Measurements from ENCODE around the gene PPT2. TPM values are rescaled to one million over a fixed set of nuclear protein-coding genes. Genes with fewer than 3 reads are reported as not detected.
"Not testable (repeated sequence)": the region's sequence is repeated elsewhere in the genome, so short reads cannot be mapped to it uniquely, and the experiment has no call there.

The PPT2 gene
- total RNA-seq, 3 donors from 2014 or later, result 16.8 to 37.2 (median 34.4) TPM

DNA sequence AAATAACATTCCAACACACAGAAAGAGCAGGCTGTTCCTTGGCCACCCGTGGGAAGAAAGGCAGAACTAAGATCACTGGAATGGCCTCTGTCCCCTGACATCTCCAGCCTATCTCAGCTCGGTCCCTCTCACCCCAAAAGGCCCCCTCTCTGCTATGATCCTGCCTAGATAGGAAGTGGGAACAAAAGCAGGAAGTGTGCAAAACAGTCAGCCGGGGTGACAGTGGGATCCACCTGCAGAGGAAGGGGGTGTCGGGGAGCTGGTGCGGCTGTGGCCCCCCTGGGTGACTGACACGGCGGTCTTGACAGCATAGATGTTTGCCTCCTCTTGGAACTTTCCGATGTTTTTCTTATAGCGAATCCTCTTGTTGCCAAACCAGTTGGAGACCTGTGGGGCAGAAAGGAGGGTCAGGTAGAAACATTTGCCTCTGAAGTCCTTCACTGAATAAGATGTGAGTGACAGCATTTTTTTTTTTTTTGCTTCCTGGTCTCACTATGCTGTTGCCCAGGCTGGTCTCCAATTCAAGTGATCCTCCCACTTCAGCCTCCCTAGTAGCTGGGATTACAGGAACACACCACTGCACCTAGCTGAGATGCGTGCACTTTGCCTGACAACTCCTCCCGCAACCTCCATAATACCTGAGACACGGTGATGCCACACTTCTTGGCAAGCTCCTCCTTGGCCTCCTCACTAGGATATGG lies 33.2 kb downstream of the PPT2 start:
- H3K4me1 ChIP-seq (ENCODE audit: low read depth), result peaks cover 21% of the 10 kb centered on the region
- TF ChIP-seq, protein P1, sequence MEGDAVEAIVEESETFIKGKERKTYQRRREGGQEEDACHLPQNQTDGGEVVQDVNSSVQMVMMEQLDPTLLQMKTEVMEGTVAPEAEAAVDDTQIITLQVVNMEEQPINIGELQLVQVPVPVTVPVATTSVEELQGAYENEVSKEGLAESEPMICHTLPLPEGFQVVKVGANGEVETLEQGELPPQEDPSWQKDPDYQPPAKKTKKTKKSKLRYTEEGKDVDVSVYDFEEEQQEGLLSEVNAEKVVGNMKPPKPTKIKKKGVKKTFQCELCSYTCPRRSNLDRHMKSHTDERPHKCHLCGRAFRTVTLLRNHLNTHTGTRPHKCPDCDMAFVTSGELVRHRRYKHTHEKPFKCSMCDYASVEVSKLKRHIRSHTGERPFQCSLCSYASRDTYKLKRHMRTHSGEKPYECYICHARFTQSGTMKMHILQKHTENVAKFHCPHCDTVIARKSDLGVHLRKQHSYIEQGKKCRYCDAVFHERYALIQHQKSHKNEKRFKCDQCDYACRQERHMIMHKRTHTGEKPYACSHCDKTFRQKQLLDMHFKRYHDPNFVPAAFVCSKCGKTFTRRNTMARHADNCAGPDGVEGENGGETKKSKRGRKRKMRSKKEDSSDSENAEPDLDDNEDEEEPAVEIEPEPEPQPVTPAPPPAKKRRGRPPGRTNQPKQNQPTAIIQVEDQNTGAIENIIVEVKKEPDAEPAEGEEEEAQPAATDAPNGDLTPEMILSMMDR (IDR thresholded peaks at IDR 0.05), result no peak
- DNase-seq (no peak), ATAC-seq (no peak)
- no peak overlapping the region for H3K4me3 ChIP-seq
- no peaks in the 10 kb centered on the region for H3K36me3 ChIP-seq (ENCODE audit: low read depth)
- intact Hi-C loops (cut with DNase I, micrococcal nuclease), result no loop called here
- H3K9me3 ChIP-seq, result no peaks in the 10 kb centered on the region

DNA sequence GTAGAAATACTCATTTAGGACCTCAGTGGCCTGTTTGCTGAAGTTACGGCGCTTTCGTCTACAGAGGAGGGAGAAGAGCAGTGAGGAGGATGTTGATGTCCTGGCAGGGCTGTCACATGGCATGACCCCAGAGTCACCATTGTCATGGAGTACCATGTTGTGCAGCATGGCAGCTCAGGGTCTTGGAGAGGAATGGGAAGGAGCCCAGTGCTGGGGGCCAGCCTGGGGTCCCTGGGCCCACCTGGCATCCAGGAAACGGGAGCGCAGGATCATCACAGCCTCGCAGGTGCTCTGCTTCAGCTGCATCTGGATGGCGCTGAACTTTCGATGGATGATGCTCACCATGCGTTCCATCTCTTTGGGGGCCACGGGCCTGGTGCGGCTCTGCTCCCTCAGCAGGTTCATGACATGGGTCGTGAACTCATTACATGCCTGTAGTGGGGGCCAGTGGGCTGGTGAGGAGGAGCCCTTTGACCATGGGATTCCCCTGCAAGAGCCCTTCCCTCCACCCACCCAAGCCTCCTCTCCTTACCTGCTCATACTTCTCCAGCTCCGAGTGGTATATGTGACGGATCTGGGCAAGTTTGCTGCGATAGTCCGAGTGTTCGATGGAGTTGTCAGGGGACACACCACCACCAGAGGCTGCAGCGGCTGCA lies 33.9 kb downstream of the PPT2 start:
- H3K9me3 ChIP-seq; intact Hi-C loops (cut with DNase I, micrococcal nuclease); H3K36me3 ChIP-seq (ENCODE audit: low read depth); ATAC-seq; DNase-seq; H3K4me3 ChIP-seq: not testable (repeated sequence)
- peaks cover 21% of the 10 kb centered on the region for H3K4me1 ChIP-seq (ENCODE audit: low read depth)

DNA sequence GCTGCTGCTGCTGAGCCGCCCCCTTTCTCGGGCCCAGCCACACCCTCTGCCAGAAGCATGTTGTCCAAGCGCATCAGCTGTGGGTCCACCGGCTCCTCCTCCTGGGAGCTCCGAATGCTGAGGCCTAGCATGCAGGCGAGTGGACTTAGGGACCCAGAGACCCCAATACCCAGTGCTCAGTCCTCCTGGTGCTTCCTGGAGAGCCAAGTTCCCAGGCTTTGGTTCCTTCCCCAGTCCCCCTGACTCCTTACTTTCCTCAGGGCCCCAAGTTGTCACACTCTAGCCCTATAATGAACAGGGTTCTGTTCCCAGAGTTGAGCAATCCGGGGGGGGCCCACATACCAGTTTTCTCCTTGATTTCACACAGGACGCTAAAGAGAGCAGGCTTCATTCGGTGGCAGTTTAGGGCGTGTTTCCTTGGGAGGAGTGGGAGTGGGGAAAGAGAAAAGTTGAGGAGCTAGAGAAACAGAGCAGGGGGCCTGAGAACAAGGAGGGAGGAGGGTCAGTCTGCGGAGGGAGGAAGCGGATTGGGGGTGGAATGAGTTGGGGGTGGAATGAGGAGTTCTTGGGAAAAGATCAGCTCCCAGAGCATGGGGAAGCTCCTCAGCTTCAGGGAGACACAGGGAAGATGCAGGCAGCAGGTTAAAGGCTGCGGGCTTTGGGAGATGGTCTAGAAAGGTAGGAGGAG lies 34.6 kb downstream of the PPT2 start:
- ATAC-seq, result no peak
- TF ChIP-seq, protein P1 (IDR thresholded peaks at IDR 0.05), result no peak
- DNase-seq, result peak in 1 of 3 donors; percentile 48
- H3K4me3 ChIP-seq, result no peak overlapping the region
- peaks cover 21% of the 10 kb centered on the region for H3K4me1 ChIP-seq (ENCODE audit: low read depth)
- H3K9me3 ChIP-seq, result no peaks in the 10 kb centered on the region
- no peaks in the 10 kb centered on the region for H3K36me3 ChIP-seq (ENCODE audit: low read depth)
- intact Hi-C loops (cut with DNase I, micrococcal nuclease), result no loop called here

DNA sequence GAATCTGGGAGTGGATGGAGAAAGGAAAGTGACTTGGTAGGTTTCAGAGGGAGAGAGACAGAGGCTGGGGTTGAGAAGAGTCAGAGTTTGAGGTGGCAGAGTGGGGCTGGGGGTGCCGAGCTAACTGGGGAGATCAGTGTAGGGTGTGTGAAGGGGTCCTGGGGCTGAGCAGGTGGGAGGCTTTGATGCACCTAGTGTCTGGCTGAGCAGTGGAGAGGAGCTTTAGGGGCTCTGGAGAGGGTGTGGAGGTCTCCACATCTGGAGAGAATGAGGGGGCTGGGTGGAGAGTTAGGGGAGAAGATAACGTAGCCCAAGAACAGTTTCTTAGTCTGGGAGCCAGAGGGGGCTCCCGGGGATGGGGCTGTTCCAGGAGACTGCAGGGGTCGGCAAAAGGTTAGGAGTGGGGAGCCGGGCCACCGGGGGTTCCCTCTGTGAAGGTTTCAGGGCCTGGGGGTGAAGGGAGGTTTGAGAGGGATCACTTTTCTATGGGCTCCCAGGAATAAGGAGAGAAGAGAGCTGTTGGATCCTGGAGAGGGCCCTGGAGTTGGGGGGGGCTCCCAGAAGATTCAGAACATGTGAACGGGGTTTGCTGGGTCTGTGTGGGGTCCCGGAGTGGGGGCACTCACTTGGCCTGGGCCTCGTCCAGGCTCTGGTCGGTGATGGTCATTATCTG lies 35.3 kb downstream of the PPT2 start:
- intact Hi-C loops (cut with DNase I, micrococcal nuclease), result no loop called here

DNA sequence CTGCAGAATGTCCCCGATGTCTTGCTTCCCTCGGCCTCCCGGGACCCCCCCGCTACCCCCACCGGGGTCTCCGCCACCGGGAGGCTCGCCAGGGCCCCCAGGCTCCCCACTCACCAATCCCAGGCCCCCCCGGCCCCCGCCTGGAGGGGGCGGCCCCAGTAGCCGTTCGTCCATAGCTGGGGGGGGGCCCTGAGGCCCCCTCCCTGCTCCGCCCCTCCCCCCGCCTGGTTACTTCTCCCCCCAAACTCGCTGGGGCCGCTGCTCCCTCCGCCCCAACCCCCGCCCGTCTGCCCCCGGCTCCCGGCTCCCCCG lies 35.8 kb downstream of the PPT2 start:
- DNase-seq (peak in 1 of 3 donors; percentile 78), ATAC-seq (peak; percentile 0)
- H3K4me3 ChIP-seq, result peak overlapping the region; percentile 40
- no peaks in the 10 kb centered on the region for H3K36me3 ChIP-seq (ENCODE audit: low read depth)
- no peaks in the 10 kb centered on the region for H3K9me3 ChIP-seq
- intact Hi-C loops (cut with DNase I, micrococcal nuclease), result no loop called here
- TF ChIP-seq, protein P1 (IDR thresholded peaks at IDR 0.05), result no peak
- H3K4me1 ChIP-seq (ENCODE audit: low read depth), result peaks cover 23% of the 10 kb centered on the region

More for the DNA sequence above, 35.3 kb downstream of the PPT2 start:
- TF ChIP-seq, protein P1 (IDR thresholded peaks at IDR 0.05), result no peak
- Histone ChIP-seq H3K36me3 (ENCODE audit: low read depth) (no peaks in the 10 kb centered on the region), H3K4me1 (ENCODE audit: low read depth) (peaks cover 21% of the 10 kb centered on the region), H3K4me3 (peak overlapping the region; percentile 40), H3K9me3 (no peaks in the 10 kb centered on the region)
- DNase-seq, result peak in 1 of 3 donors; percentile 51
- ATAC-seq, result no peak

Measured in mucosa of descending colon (tissue), 3 donors.